Adrenal gland (tissue), 12 donors: ENCODE data around the gene RSAD1. TPM values are rescaled to one million over a fixed set of nuclear protein-coding genes. Genes with fewer than 3 reads are reported as not detected.
A peak's percentile ranks its signal among the peaks of the same experiment; 100 is the strongest.

Source experiments
- DNase-seq, 7 donors: peaks; one replicate each; pipeline ENCODE4 v3.0.0-alpha.2; 2019 to 2020
- H3K27ac ChIP-seq, 5 donors: fragments of 200-600 bp; sonication (generic) in 4 of 5; 1 replicate in 3 of 5; 2 replicates in 2 of 5; pipeline versions ENCODE4 v1.5.1 to v1.8.0; 2016 to 2020; ENCODE audit warnings: mild to moderate bottlenecking in 1 of 5
- H3K27me3 ChIP-seq: fragments of 200-600 bp; 2 replicates; pipeline ENCODE4 v1.8.0; 2021
- H3K36me3 ChIP-seq, 2 donors: fragments of 200-600 bp; replicated peaks in 1 of 2; 1 replicate in 1 of 2; 2 replicates in 1 of 2; pipeline versions ENCODE4 v1.5.1 to v1.8.0; 2018 to 2022
- H3K4me1 ChIP-seq, 2 donors: fragments of 200-600 bp; replicated peaks in 1 of 2; 1 replicate in 1 of 2; 2 replicates in 1 of 2; pipeline versions ENCODE4 v1.5.1 to v1.8.0; 2018 to 2021
- H3K4me3 ChIP-seq, 4 donors: fragments of 200-600 bp; sonication (generic) in 3 of 4; one replicate each; pipeline ENCODE4 v1.5.1; 2016 to 2018
- H3K9me3 ChIP-seq, 3 donors: fragments of 200-600 bp; sonication (generic) in 1 of 3; replicated peaks in 1 of 3; 1 replicate in 2 of 3; 2 replicates in 1 of 3; pipeline versions ENCODE4 v1.5.1 to v1.8.0; 2016 to 2021
- POLR2A ChIP-seq, 2 donors: fragments of 450-650 bp; IDR thresholded peaks; one replicate each; pipeline ENCODE4 v1.6.1; 2017; ENCODE audit warnings: antibody characterized with exemption in 2 of 2, mild to moderate bottlenecking in 2 of 2, moderate library complexity in 1 of 2
- WGBS, 4 donors: extraction: QIAGEN DNeasy Blood & Tissue Kit in 2 of 4; methylation state at CpG; one replicate each; pipeline versions ENCODE4 v1.1.5 to v1.1.7; 2013 to 2017; 5-methylcytosine and 5-hydroxymethylcytosine counted together
- intact Hi-C, 2 donors: fragments of 100-400 bp; cut with DNase I; formaldehyde crosslinking; loops; one replicate each; pipeline versions ENCODE4 v1.14.1 to v1.15.0; 2022 to 2023
- polyA plus RNA-seq, 3 donors: library from polyadenylated mRNA; stranded (reverse); fragments of 200-250 nt in 2 of 3; fragments of 350-450 nt in 1 of 3; fragmentation: Illumina TruSeq in 1 of 3; extraction: RNeasy Lipid Tissue Mini Kit (QIAGEN cat#74804) in 1 of 3; gene quantifications; one replicate each; pipeline ENCODE4 v1.2.3, GENCODE V29; 2013 to 2014
- total RNA-seq, 9 donors: library from RNA; depleted of rRNA in 4 of 9; stranded (reverse); fragments of >200 nt in 4 of 9; fragments of 120-200 nt in 1 of 9; fragmentation: NEBNext Ultra II Directional in 1 of 9; extraction: Animal tissue kit (Norgen Biotek cat#: 25700) in 1 of 9; gene quantifications; one replicate each; pipeline versions ENCODE4 v1.1.0 to v1.2.4, GENCODE V29; 2013 to 2023
- TF ChIP-seq, protein P1 (sequence below), 6 experiments: fragments of 450-650 bp in 4 of 6; fragments of 200-600 bp in 2 of 6; sonication (generic) in 1 of 6; IDR thresholded peaks; 1 replicate in 5 of 6; 2 replicates in 1 of 6; pipeline versions ENCODE4 v1.5.1 to v1.8.0; 2016 to 2021; ENCODE audit warnings: antibody characterized with exemption in 6 of 6, mild to moderate bottlenecking in 2 of 6, moderate library complexity in 1 of 6
- donor health status: healthy with polysubstance abuse.
- donor health status: Bipolar disorder and iron deficiency.
- donor health status: DM: yes; HTN: yes; CAD: no.
- donor health status: DM: no; HTN: no; CAD: no.
- donor health status: DM: no; HTN: no; CAD: no.
- donor health status: DM: yes; HTN: yes; CAD: no.

The RSAD1 gene
- total and polyA plus RNA-seq, 12 donors: 28.4 to 77.3 (median 51.8) TPM

DNA sequence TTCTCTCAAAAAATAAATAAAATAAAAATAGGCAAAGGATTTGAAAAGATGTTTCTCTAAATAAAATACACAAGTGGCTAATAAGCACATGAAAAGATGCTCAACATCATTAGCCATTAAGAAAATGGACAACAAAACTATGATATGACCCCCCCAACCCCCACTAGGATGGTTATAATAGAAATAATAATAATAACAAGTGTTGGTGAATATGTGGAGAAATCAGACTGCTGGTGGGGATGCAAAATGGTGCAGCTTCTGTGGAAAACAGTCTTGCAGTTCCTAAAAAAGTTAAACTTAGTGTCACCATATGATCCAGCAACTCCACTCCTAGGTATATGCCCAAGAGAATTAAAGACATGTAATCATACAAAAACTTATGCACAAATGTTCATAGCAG lies 20.6 kb downstream of the RSAD1 start:
- H3K9me3 ChIP-seq: no peaks in the 10 kb centered on the region
- intact Hi-C loops: no loop called here
- H3K4me1 ChIP-seq: no peaks in the 10 kb centered on the region
- H3K36me3 ChIP-seq: no peaks in the 10 kb centered on the region
- no peaks in the 10 kb centered on the region for H3K27me3 ChIP-seq
- H3K4me3 ChIP-seq: no peak overlapping the region
- H3K27ac ChIP-seq: no peak overlapping the region
- no peak for TF ChIP-seq POLR2A (IDR thresholded peaks at IDR 0.05)
- TF ChIP-seq, protein P1, sequence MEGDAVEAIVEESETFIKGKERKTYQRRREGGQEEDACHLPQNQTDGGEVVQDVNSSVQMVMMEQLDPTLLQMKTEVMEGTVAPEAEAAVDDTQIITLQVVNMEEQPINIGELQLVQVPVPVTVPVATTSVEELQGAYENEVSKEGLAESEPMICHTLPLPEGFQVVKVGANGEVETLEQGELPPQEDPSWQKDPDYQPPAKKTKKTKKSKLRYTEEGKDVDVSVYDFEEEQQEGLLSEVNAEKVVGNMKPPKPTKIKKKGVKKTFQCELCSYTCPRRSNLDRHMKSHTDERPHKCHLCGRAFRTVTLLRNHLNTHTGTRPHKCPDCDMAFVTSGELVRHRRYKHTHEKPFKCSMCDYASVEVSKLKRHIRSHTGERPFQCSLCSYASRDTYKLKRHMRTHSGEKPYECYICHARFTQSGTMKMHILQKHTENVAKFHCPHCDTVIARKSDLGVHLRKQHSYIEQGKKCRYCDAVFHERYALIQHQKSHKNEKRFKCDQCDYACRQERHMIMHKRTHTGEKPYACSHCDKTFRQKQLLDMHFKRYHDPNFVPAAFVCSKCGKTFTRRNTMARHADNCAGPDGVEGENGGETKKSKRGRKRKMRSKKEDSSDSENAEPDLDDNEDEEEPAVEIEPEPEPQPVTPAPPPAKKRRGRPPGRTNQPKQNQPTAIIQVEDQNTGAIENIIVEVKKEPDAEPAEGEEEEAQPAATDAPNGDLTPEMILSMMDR (IDR thresholded peaks at IDR 0.05): no peak
- no peak for DNase-seq

DNA sequence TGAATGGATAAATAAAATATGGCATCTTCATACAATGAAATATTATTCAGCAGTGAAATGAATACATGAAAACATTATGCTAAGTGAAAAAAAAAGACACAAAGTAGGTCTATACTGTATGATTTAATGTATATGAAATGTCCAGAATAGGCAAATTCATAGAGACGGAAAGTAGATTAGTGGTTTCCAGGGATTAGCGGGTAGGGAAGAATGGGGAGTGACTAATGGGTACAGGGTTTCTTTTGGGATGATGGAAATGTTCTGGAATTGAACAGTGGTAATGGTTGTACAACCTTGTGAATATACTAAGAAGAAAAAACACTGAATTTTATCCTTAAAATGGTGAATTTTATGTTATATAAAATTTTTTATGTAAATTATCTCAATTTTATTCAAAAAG lies 21.1 kb downstream of the RSAD1 start:
- TF ChIP-seq, protein P1 (IDR thresholded peaks at IDR 0.05): no peak
- TF ChIP-seq POLR2A (IDR thresholded peaks at IDR 0.05): no peak
- H3K9me3 ChIP-seq: no peaks in the 10 kb centered on the region
- no peak overlapping the region for H3K27ac ChIP-seq
- no peak overlapping the region for H3K4me3 ChIP-seq
- intact Hi-C loops: no loop called here
- 96 to 99% (median 98%) methylated on average over 2 of the region's 2 CpGs for WGBS, 4 donors
- no peaks in the 10 kb centered on the region for H3K36me3 ChIP-seq
- no peak for DNase-seq
- no peaks in the 10 kb centered on the region for H3K4me1 ChIP-seq
- no peaks in the 10 kb centered on the region for H3K27me3 ChIP-seq

DNA sequence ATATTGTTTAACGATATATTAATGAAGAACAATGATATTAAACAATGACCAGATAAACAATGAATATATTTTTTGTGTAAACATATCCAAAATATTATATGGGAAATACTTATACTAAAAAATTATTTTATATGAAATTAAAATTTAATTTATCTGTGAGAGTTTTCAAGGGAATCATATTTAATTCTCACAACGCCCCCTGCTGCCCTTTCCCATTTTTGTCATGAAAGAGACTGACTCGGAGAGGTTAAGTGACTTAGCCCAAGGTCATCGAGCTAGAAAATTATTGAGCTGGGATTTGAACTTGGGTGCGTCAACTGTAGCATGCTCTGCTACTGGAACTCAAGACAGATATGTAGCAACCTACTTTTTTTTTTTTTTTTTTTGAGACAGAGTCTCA lies 22.4 kb downstream of the RSAD1 start:
- Histone ChIP-seq H3K27me3 (no peaks in the 10 kb centered on the region), H3K9me3 (no peaks in the 10 kb centered on the region), H3K4me1 (no peaks in the 10 kb centered on the region), H3K36me3 (no peaks in the 10 kb centered on the region), H3K27ac (no peak overlapping the region), H3K4me3 (no peak overlapping the region)
- TF ChIP-seq POLR2A (IDR thresholded peaks at IDR 0.05): no peak
- TF ChIP-seq, protein P1 (IDR thresholded peaks at IDR 0.05): peak; percentile 18 to 49 (median 36)
- intact Hi-C loops: no loop called here
- DNase-seq: peak in 3 of 7 donors; percentile 56 to 74 (median 62)
- 26 to 31% (median 29%) methylated on average over 5 of the region's 5 CpGs for WGBS, 4 donors

DNA sequence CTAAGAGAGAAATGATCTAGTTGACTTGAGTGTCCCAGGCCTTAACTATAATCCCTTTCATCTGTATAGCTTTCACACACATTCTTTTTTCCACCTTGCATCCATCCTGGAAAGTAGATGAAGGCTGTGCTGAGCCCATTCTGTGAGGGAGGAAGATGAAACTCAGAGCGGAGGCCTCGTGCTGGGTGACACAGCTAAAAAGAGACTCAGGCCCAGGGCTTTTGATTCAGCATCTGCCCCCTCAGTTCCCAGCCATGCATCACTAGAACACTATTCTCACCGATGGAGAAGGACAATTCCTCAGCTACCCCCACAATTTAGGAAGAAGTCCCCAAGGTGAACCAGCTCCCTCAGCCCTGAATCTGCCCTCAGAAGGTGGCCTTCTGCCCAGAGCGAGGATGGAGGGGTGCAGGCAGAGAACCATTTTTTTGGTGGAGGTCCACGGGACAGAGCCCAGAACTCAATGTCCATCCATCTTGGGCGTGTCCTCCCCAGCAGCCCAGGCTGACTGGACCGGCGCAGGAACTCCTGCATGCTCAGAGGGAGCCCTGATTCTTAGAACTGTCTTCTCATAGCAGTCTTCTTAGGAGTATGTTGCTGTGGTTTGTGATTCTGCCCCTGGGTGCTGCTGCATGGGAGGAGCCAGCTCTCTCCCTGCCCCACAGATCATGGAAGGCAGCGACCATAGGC lies 23.8 kb downstream of the RSAD1 start:
- H3K4me3 ChIP-seq: no peak overlapping the region
- TF ChIP-seq POLR2A (IDR thresholded peaks at IDR 0.05): no peak
- TF ChIP-seq, protein P1 (IDR thresholded peaks at IDR 0.05): no peak
- 94 to 97% (median 97%) methylated on average over 3 to 9 of the region's 9 CpGs for WGBS, 4 donors
- no peak for DNase-seq
- no peaks in the 10 kb centered on the region for H3K9me3 ChIP-seq
- peak overlapping the region in 1 of 5 donors; percentile 14 for H3K27ac ChIP-seq
- no peaks in the 10 kb centered on the region for H3K36me3 ChIP-seq
- H3K27me3 ChIP-seq: no peaks in the 10 kb centered on the region
- no peaks in the 10 kb centered on the region for H3K4me1 ChIP-seq
- intact Hi-C loops: no loop called here
